Vagina (tissue), 2 donors: Measurements from ENCODE around the gene NDUFS8. TPM values are rescaled to one million over a fixed set of nuclear protein-coding genes. Genes with fewer than 3 reads are reported as not detected.

Experiments used
- DNase-seq, 2 donors: peaks; one replicate each; pipeline ENCODE4 v3.0.0-alpha.2; 2017; ENCODE audit errors: extremely low spot score in 2 of 2
- H3K27ac ChIP-seq: fragments of 200-600 bp; sonication (generic); one replicate; pipeline ENCODE4 v1.5.1; 2019
- H3K27me3 ChIP-seq: fragments of 200-600 bp; sonication (generic); one replicate; pipeline ENCODE4 v1.5.1; 2019
- H3K36me3 ChIP-seq, 2 donors: fragments of 200-600 bp; sonication (generic); one replicate each; pipeline ENCODE4 v1.5.1; 2017 to 2019
- H3K4me1 ChIP-seq: fragments of 200-600 bp; sonication (generic); one replicate; pipeline ENCODE4 v1.5.1; 2019
- H3K4me3 ChIP-seq, 2 donors: fragments of 200-600 bp; sonication (generic); 1 replicate in 1 of 2; 2 replicates in 1 of 2; pipeline ENCODE4 v1.5.1; 2016 to 2019
- H3K9me3 ChIP-seq: fragments of 200-600 bp; sonication (generic); one replicate; pipeline ENCODE4 v1.5.1; 2019
- POLR2A ChIP-seq, 2 donors: fragments of 450-650 bp; IDR thresholded peaks; one replicate each; pipeline ENCODE4 v1.6.1; 2017; ENCODE audit warnings: antibody characterized with exemption in 2 of 2, mild to moderate bottlenecking in 2 of 2, moderate library complexity in 2 of 2
- POLR2AphosphoS5 ChIP-seq, 2 donors: sonication (generic); formaldehyde crosslinking; IDR thresholded peaks; one replicate each; pipeline ENCODE4 v1.9.0; 2017; ENCODE audit warnings: antibody characterized with exemption in 2 of 2, mild to moderate bottlenecking in 2 of 2, low read depth in 1 of 2; ENCODE audit not compliant: insufficient read depth in 1 of 2
- intact Hi-C: fragments of 100-400 bp; cut with DNase I; formaldehyde crosslinking; loops from one replicate; pipeline ENCODE4 v1.15.1; 2023
- total RNA-seq: library from RNA; depleted of rRNA; stranded (reverse); fragments of >200 nt; gene quantifications from one replicate; pipeline ENCODE4 v1.2.3, GENCODE V29; 2016
- TF ChIP-seq, protein P1 (sequence below), 3 experiments: fragments of 450-650 bp in 2 of 3; fragments of 200-600 bp in 1 of 3; sonication (generic) in 1 of 3; IDR thresholded peaks; one replicate each; pipeline ENCODE4 v1.5.1; 2017 to 2019; ENCODE audit warnings: antibody characterized with exemption in 3 of 3, mild to moderate bottlenecking in 2 of 3, moderate library complexity in 2 of 3

The NDUFS8 gene
- total RNA-seq, 1 donor from 2014 or later = 118 TPM

DNA sequence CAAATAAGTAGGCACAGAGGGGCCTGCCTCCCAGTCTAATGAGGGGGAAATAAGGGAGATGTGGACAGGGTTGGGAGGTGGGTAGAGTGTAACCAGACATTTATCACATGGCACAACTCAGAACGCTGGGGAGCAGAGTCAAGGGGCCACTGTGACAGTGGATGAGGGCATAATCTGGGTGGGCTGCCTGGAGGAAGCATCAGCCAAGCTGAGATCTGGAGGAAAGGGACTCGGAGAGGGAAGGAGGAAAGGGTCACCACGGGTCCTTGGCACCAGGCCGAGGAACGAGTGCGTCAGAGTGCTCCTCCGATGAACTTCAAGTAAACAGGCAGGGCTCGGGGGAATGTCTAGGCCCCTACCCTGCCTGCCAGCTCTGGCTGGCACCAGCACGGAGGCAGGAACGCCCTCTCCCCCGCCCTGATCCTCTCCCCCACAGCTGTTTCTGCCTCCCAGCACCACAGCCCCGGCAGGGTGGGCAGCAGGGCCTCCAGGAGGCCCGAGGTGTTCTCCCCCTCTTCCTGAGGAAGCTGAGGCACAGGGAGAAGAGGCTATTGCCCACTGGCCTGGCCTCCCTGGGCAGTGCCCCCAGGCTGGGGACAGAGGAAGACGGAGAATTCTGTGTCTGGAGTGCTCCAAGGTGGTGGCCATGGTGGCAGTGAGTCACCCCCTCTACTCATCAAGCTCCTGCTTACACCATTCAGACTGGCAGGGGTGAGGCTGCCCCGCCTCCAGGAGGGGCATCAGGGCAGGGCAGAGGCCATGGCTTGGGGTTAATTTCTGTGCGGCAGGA lies 16.1 kb upstream of the NDUFS8 start:
- Histone ChIP-seq H3K27me3 (no peaks in the 10 kb centered on the region), H3K36me3 (no peaks in the 10 kb centered on the region), H3K9me3 (no peaks in the 10 kb centered on the region), H3K4me1 (peaks cover 72% of the 10 kb centered on the region), H3K4me3 (no peak overlapping the region), H3K27ac (peak overlapping the region; percentile 85)
- peak in 1 of 2 donors; percentile 56 for TF ChIP-seq POLR2AphosphoS5 (IDR thresholded peaks at IDR 0.05; ENCODE audit: insufficient read depth in 1 of 2, low read depth in 1 of 2)
- TF ChIP-seq, protein P1, sequence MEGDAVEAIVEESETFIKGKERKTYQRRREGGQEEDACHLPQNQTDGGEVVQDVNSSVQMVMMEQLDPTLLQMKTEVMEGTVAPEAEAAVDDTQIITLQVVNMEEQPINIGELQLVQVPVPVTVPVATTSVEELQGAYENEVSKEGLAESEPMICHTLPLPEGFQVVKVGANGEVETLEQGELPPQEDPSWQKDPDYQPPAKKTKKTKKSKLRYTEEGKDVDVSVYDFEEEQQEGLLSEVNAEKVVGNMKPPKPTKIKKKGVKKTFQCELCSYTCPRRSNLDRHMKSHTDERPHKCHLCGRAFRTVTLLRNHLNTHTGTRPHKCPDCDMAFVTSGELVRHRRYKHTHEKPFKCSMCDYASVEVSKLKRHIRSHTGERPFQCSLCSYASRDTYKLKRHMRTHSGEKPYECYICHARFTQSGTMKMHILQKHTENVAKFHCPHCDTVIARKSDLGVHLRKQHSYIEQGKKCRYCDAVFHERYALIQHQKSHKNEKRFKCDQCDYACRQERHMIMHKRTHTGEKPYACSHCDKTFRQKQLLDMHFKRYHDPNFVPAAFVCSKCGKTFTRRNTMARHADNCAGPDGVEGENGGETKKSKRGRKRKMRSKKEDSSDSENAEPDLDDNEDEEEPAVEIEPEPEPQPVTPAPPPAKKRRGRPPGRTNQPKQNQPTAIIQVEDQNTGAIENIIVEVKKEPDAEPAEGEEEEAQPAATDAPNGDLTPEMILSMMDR (IDR thresholded peaks at IDR 0.05) = no peak
- no peak for DNase-seq
- intact Hi-C loops = no loop called here

DNA sequence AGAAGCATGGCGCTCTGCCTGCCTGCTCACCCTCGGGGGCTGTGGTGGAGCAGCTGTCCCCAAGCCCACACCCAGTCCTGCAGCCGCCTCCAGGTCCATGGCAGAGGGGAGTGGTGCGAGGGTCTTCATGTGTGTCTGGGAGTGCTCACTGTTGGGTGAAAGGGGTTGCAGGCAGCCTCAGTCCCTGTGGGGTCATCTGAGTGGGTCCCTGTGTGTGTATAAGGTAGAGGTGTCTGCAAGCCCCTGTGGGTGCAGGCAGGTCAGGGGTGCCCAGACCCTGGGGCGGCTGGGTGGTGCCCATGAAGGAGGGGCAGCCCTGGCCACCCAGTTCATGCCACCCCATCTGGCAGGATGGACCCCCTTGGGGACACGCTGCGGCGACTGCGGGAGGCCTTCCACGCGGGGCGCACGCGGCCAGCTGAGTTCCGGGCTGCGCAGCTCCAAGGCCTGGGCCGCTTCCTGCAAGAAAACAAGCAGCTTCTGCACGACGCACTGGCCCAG lies 15.5 kb upstream of the NDUFS8 start:
- H3K27ac ChIP-seq = peak overlapping the region; percentile 85
- H3K9me3 ChIP-seq = no peaks in the 10 kb centered on the region
- intact Hi-C loops = no loop called here
- DNase-seq = no peak
- TF ChIP-seq, protein P1 (IDR thresholded peaks at IDR 0.05) = no peak
- no peaks in the 10 kb centered on the region for H3K36me3 ChIP-seq
- no peaks in the 10 kb centered on the region for H3K27me3 ChIP-seq
- peaks cover 66% of the 10 kb centered on the region for H3K4me1 ChIP-seq
- no peak overlapping the region for H3K4me3 ChIP-seq

DNA sequence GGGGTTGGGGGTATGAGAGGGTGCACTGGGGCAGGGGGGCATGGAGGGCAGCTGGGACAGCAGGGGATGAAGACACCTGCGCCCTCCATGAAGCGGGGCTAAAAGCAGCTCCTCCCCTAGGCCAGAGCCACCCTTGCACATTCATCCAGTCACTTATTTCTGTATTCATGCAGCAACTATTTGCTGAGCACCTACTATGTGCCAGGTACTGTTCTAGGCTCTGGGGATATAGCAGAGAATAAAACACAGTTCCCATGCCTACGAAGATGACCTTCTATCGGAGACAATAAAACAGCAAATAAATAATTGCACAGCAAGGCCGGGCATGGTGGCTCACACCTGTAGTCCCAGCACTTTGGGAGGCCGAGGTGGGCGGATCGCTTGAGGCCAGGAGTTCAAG lies 15.0 kb upstream of the NDUFS8 start:
- H3K27me3 ChIP-seq = no peaks in the 10 kb centered on the region
- no peak for DNase-seq
- no peaks in the 10 kb centered on the region for H3K36me3 ChIP-seq
- H3K9me3 ChIP-seq = no peaks in the 10 kb centered on the region
- TF ChIP-seq, protein P1 (IDR thresholded peaks at IDR 0.05) = no peak
- no peak for TF ChIP-seq POLR2AphosphoS5 (IDR thresholded peaks at IDR 0.05; ENCODE audit: insufficient read depth in 1 of 2, low read depth in 1 of 2)
- TF ChIP-seq POLR2A (IDR thresholded peaks at IDR 0.05) = no peak
- no peak overlapping the region for H3K4me3 ChIP-seq
- H3K27ac ChIP-seq = no peak overlapping the region
- intact Hi-C loops = no loop called here
- peaks cover 61% of the 10 kb centered on the region for H3K4me1 ChIP-seq

DNA sequence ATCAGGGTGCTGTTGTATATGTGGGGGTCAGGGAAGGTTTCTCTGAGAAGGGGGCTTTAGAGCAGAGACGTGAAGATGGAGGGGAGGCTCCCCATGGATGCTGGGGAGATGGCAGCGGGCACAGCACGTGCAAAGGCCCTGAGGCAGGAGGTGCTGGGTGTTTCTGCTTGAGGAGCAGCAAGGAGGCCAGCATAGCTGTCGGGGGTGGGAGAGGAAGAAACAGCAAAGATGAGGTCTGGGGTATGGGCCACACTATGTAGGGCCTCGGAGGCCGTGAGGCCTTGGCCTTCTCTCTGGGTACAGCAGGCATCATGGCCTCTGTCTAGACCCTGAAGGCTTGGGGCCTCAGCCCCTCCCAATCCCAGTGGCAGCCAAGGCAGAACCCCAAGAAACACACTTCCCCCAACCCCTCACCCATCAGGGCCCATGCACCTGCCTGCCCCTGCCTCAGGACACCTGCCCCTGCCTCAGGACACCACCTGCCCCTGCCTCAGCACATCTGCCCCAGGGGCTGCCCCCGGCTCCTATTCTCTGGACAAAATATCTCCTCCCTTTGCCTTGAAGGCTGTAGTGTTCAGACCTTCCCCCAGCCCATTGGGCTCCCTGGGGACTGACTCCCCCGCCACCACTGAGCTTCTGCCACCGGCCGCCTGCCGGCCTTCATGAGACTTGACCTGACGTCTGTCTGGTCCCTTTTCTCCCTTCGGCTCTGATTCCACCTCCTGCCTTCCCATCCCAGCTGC lies 14.1 kb upstream of the NDUFS8 start:
- Histone ChIP-seq H3K4me1 (peaks cover 52% of the 10 kb centered on the region), H3K36me3 (no peaks in the 10 kb centered on the region), H3K27me3 (no peaks in the 10 kb centered on the region), H3K4me3 (no peak overlapping the region), H3K9me3 (no peaks in the 10 kb centered on the region), H3K27ac (no peak overlapping the region)
- TF ChIP-seq POLR2A (IDR thresholded peaks at IDR 0.05) (no peak), POLR2AphosphoS5 (IDR thresholded peaks at IDR 0.05; ENCODE audit: insufficient read depth in 1 of 2, low read depth in 1 of 2) (no peak)
- TF ChIP-seq, protein P1 (IDR thresholded peaks at IDR 0.05) = no peak
- intact Hi-C loops = no loop called here
- DNase-seq = no peak
